CD4-positive, alpha-beta T cell treated with Interleukin-2 at 100 ng/mL for 4 hours (primary cell): Measurements from ENCODE around the gene METTL21C.

Experiments
- DNase-seq: peaks from one replicate; pipeline ENCODE4 v3.0.0-alpha.2; 2020; ENCODE audit warnings: low spot score

Gene METTL21C

DNA sequence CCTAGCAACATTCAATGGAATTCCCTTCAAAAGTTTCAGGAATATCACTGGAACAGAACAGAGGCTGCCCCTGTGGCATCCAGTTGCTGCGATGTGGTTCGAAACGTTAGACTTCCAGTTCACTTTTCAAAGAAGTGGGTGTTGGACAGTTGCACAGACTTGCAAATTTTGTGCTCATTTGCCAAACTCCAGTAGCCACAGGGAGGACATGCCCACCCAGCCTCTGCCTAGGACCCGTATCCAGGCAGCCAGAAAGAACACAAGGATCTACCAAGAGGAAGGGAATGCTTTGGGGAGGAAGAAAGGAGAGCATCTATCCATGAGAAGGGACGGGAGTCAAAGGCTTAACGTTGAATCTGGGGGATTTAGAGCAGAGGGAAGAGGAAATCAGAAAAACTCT, at the start of gene METTL21C:
Gene METTL21C (minus strand): TSS at position 108 of the 400 bp plus-strand sequence. CDS start 546 bp downstream, outside the sequence.
- DNase-seq, result no peak

DNA sequence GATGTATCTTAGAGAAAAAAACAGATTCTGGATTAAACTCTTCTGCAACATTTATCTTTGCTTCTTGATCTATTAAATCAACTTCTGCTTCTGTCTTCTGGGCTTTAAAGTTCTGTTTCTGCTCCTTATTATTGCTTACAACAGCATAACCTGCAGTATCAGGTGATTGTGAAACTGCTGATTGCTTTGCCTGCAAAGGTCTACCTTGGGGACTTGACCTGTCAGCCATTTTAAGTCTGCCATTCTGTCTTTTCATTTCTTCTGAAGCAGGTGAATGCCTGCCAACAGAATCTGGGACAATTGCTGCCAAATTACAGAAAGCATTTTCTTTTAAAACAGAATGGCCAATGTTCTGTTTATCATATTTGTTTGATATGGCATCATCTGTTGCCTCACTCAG, 47.7 kb upstream of the METTL21C start:
- no peak for DNase-seq

DNA sequence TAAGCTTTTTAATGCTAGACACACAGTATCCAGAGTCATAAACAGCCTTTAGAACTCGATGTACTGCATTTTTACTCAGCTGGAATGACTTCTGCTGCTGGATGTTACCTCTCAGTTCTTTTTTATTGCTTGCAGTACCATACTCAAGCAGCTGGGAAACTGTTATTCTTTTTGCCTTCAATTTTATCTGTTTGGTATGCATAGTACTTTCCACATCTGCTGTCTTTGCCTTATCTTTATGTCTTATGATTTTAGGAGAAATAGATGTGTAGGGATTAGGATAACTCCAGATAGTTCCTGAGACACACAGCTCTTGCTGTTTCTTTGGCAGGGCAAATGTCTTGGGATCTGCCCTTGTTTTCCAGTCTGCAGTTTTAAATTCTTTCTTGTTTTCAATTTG, 47.3 kb upstream of the METTL21C start:
- no peak for DNase-seq

DNA sequence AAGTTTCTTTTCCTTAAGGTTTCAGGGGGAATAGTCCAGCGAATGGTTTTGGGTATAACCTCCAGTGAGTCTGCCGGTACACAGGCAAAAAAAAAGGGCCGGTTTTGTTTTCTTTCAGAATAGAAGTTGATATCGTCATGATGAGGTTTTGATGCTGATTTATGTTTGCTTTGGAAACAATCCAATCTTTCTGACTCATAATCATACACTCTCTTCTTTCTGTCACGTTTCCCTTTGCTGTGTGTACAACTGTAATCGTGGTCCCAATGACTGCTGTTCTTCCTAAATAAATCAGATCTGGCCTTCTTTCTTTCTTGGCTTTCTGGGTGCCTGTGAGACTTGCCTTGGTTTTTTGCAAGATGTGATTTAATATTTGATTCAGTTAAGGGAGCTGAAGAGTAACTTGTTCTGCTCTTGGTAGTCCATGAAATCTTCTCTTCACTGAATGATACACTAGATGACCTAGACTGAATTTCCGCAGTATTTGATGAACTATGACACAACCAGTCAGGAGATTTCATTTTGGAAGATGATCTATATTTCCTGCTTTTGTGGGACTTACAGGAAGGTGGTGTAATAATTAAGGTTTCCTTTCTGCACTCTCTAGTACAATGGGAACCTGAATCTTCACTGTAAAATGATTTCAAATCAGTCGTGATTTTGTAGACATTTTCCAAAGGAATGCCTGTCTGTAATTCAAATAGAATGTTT, 34.9 kb upstream of the METTL21C start:
- DNase-seq, result no peak

DNA sequence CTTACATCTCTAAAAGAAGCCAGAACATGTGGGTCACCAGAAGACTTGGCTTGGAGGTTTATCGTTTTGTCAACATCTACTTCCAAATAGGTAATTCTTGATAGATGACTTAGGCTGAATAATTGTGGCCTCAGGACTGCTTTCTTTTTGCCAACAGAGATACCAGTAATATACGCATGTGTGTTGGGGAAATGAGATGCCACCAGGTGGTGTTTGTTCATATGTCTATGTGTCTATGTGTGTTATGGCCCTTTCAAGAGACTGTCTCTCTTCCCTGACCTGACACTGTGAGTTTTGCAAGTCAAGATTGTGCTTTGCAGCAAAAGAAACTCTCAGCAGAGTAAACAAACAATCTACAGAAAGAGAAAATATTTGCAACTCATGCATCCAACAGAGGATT, 31.6 kb upstream of the METTL21C start:
- DNase-seq, result no peak

DNA sequence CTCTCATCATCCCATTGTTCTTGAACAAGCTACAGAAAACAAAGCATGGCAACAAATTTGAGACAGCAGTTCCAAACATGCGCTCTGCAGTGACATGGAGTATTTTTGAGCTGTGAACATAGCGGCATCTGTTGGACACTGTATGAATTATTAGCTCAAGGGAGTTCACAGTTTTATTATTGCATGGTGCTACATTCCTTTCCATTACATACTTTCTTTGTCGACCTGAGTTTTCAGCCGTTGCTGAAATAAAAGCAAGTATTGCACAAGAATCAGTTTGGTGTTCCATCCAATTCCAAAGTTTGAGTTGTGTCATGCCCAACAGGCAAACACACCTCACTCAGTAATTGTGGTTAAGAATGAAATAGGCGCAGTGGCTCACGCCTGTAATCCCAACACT, 30.1 kb upstream of the METTL21C start:
- peak; percentile 4 for DNase-seq

DNA sequence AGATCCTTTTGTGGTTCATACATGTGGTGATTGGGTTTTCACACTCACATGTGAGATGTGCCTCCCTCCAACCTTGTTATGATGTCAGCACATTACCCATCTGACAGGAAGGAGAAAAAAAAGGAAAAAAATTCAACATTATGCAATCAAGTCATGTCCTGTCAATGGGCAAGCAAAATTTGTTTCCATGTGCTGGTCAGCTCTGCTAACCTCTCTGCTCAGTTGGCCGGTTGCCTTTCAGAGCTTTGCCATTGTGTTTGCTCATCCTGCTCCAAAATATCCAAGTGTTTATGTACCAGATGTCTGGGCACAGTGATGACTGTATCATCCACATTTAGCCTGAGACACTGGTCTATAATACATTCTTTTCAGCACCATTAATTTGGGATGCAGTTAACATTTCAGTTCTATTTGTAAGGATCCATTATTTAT, 27.0 kb upstream of the METTL21C start:
- no peak for DNase-seq

DNA sequence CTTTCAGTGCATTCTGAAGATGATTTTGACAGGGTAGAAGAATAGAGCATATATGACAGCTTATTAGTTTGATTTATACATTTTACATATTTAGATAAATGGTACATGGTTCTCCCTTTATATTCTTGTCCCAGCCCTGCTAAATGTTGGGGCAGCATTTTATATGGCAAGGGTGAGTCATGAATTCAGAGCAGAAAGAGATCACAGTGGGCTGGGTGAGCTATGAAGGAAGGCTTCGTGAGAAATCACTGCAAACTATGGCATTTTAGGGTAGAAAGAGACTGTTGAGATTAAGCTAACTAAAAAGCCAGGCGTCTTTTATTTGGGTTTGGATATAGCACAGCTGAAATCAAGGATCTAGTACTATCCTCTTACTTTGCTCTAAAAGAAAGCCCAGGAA, 23.9 kb upstream of the METTL21C start:
- no peak for DNase-seq

DNA sequence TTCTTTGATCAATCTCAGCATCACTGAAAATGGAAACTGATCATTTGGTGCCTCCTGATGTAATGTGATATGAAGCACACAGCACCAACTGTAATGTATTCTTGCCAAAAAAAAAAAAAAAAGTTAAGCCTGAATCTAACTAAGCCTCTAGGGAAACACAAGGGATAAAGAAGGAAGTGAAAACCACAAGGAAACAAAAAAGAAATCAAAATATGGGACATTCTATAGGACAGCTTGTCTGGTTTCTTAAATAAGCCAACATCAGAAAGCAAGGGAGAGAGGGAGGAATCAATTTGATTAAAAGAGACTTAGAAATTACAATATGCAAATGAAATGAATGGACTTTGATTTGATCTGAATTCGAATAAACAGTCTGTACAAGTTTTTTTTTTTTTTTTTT, 20.6 kb upstream of the METTL21C start:
- no peak for DNase-seq

DNA sequence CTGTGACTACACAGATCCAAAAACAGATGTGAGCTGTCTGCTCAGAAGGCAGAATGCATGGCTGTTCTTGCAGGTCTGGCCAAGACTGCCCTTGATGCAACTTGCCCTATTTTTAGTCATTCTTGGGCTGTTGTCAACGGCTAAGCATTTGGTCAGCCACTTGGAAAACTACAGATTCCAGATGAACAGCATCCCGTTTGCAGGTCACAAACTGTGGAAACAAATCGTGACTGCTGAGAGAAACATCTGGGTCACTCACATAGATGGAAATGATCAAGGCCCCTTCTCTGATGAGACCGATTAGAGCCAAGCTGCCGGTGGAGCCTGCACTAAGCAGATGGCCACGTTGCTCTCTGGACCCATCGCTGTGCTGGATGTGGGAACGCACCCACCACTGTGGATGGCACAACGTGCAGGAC, 15.4 kb upstream of the METTL21C start:
- no peak for DNase-seq

DNA sequence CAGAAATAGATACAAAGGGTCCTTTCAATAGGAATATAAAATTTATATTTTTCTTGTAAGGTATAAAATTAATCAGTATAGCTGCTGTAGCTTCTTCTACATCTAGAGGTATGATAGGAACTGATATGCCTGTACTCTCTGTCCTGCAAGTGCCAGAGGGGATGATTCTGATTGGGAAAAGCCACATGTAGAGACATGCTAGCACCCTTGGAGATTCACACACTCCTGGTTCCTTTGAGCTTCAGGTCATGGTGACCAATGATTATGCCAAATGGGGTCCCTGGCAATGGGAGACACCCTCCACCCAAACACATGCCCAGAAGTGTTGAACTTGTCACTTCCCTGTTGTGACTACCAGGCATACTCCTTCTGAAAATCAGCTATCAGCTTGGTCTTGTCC, 14.7 kb upstream of the METTL21C start:
- no peak for DNase-seq

DNA sequence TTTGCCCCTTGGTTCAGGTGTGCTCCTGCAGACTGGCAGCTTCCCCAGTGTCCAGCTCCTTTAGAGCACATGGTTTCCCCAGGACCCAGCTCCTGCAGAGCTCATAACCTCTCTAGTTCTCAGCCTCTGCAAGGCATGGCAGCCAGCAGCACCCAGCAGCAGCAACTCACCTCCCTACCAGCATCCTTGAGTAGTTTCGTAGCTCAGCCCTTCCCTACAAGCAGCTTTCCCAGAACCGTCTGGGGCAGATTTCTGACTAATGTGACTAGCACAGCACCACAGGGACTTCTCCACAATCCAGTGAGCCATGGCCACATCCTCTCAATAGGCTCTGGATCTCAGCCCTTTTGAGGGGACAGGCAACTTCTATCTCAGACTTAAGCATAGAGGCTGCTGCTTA, 14.1 kb upstream of the METTL21C start:
- no peak for DNase-seq

DNA sequence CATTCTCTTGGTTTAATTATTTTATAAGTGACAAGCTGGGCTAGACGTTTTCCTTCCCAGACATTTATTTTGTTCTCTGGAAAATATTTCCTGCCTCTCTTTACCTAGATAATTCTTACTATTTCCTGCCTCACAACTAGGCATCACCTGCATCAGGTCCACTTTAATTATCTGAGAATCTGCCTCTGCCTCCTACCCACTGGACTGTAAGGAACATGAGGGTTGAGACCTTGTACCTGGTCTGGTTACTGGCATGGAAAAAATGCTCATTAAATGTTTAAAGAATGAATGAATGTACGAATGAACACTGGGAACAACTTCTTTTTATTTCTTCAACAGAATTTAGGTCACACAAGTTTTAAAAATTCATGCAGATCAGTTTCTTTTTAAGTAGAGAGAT, 13.4 kb upstream of the METTL21C start:
- DNase-seq, result no peak

DNA sequence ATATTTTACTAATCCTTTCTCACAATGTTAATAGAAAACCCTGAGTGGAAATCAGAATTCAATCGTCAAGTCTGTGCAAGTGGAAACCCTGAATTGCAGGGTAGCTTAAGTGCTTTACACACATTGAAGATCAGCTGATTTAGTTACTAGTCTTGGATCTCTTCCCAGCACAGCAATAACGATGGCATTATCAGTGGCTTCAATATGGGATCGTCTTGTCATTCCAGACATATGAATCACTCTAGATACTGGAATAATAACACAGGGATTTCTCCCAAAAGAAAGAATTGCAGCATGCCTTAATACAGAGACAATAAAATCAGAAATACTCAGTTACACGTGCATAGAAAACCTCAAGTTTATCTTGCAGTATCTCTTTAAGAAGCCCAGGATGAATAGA, 12.6 kb upstream of the METTL21C start:
- DNase-seq, result no peak

DNA sequence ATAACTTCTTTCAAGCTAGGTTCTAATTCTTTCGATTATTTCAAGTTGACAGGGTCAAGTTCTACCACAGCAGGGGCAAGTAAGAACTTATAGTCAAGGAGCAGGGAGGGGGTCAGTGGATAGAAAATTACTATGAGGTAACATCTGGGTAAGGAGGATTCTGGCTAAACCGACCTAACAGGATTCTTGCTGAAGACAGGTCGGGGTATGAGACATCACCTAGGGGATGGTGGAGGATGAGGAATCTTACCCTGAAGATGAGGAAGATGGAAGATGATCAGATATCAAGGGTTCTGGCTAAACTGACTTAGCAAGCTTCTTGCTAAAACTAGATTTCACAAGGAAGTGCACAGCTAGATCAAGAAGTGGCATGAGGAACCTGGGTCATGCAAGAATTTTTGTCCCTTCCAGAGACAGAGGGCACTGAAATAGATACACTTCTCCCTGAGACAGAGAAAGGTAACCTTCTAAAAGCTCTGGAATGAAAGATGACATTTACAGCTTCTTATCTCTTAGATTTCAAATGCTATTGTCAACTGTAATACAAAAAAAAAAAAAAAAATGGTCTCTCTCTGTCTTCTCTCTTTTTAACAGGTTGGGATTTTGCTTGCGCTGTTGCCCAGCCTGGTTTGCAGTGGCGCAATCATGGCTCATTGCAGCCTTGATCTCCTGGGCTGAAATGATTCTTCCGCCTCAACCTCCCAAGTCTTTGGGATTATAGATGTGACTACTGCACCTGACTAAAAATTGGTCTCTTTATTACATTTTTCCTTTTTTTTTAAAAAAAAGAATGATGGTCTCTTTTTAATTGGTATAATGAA, 9.6 kb upstream of the METTL21C start:
- DNase-seq, result no peak

DNA sequence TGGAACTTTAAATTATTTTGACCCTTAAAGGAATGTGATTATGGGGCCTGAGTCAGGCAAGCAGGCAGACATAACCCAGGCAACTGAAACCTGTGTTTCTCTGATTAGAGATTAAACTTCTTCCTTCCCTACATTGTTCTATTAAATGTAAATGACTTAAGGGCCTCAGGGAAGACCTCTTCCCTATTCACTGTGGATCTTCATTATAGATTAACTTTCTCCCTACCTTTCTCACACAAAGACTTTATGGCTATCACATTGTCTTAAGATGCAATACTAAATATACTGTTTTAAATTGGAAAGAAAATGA, 8.8 kb upstream of the METTL21C start:
- DNase-seq, result no peak

DNA sequence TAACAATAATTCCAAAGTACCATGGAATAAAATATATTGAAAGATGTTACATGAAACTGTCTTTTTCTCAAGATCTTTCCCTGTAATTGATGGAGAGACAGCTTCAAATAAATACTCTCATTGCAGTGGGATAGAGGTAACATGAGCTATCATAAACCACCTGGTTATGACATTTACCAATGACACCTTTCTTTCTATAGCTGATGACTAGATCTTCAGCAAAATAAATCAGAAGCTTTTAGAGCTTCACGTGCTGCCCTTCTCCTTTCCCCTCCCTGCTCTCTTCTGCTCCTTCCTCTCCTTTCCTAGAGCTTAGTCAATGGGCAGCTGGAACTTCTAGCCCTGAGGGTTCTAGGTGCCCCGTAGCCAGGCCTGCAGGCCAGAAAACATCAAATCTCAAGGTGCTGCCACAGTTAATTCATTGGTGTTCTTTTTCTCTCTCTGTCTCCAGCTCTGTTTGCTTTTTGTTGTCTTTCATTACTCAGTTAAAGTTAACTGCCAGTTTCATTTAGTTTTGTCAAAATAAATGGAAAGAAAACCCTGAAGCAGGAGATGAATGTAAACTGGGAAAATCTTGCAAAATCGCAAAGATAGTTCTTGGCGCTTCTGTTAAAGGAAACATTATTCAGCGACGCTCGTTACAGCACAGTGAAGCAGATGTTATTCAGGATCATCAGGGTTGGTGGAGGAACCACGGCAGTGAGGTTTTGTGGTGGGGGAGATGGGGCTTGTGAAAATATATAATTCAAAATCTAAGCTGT, 8.3 kb upstream of the METTL21C start:
- no peak for DNase-seq

DNA sequence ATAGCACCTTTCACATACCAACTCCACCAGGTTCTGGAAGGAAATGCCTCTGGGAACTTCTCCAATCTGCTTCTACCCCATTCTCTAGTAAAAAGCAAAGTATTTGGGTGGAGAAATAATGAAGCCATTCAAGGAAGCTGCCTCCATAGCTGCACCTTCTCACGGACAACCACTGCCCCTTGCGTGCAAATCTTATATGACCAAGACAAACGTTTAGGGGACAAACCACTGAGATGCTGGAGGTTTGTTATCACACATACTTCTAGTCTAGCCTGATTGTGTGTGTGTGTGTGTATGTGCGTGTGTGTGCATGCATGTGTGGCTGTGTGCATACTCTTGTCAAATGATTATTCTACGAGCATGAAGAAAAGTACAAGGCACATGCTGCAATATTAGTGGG, 6.5 kb upstream of the METTL21C start:
- DNase-seq, result no peak

DNA sequence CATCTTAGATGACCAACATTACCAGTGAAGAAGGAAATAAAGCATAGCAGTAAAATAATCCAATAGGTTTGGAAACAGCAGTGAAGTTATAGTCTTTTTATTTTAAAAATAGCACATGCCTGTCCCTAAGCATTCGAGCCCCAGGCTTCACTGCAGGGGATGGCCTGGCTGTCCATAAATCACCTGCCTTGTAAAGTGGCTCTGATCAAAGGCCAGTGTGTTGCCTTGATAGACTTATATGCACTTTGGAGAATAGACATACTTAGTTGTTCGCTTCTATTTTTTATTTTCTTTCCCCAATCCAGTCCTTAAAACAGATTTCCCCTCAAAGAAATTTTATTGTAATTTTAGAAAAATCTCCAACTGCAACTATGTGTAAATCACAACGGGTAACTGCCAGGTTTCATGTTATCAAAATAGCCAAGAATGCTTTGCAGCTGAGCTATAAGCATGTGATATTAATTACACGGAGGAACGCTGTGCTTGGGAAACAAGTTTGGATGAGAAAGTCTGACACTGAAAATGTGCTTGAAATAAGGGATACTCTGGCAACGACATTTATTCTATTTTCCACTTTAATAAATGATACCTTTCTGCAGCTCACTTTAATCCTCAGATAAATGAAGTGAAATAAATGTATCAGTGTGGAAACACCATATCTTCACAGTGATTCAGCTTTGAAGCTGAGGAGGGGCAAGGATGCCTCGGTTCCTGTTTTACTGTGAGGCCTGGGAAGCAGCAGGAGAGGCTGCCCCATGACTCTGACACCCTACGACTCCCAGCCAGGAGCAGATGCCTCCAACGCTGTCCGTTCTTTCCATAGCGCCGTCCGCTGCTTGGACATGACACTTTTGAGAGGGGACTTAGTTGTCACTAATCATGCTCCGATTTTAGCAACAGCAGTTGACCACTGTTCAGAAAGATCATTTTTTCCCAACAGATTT, 5.5 kb upstream of the METTL21C start:
- no peak for DNase-seq

DNA sequence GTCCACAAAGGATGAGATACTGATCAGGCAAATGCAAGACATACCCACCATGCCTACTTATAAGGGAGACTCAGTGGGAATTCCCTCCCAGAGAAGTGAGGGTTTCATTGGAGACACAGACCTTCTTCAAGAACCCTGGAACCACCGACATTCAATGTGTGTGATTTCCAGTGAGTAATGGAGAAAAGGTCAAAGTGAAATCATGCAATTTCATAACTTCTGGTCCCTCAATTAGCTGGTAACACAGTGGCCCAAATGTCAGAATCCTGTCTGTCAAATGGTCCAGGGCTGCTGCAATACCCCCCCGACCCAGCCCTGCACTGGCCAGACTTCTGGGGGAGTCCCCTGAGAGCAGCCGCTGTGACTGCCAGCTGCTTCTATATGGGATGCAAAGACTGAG, 4.7 kb upstream of the METTL21C start:
- DNase-seq, result no peak

DNA sequence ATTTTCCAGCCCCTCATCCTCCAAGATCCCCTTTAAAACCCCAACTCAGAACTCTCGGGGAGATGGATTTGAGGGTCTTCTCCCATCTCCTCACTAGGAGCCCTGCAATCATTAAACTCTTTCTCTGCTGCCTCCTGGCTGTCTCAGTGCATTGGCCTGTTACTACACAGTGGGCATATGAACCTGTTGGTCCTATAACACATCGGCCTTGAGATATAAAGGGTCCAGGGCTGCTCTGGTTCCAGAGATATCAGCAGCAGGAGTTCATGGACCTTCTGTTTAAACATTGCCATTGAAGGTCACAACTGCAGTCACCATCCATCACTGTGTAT, 3.8 kb upstream of the METTL21C start:
- DNase-seq, result no peak
